ENCODE measurements around the gene ECHS1. TPM values are rescaled to one million over a fixed set of nuclear protein-coding genes. Genes with fewer than 3 reads are reported as not detected.

ECHS1 gene
- total and polyA plus RNA-seq, 10 of the 15 experiments (the other 5 are each of a cell fraction or from before 2014, with no cell fraction given): 32.7 to 164 (median 62.4) TPM

- no peak for TF ChIP-seq TCF3 (IDR thresholded peaks at IDR 0.05; ENCODE audit: borderline replicate concordance, insufficient read depth, low read depth, low read length)
- TF ChIP-seq CHD2 (IDR thresholded peaks at IDR 0.05; ENCODE audit: borderline replicate concordance, low read depth, low read length): peak; percentile 64; the same call in 1 of the 2 replicates
- TF ChIP-seq KLF5 (IDR thresholded peaks at IDR 0.05; ENCODE audit: partially characterized antibody): no peak
- TF ChIP-seq RFX5 (IDR thresholded peaks at IDR 0.05; ENCODE audit: low read depth, low read length): no peak
- peak; percentile 47; the same call in 1 of the 2 replicates for TF ChIP-seq SMAD5 (IDR thresholded peaks at IDR 0.05; ENCODE audit: low read depth)
- TF ChIP-seq, protein P1, sequence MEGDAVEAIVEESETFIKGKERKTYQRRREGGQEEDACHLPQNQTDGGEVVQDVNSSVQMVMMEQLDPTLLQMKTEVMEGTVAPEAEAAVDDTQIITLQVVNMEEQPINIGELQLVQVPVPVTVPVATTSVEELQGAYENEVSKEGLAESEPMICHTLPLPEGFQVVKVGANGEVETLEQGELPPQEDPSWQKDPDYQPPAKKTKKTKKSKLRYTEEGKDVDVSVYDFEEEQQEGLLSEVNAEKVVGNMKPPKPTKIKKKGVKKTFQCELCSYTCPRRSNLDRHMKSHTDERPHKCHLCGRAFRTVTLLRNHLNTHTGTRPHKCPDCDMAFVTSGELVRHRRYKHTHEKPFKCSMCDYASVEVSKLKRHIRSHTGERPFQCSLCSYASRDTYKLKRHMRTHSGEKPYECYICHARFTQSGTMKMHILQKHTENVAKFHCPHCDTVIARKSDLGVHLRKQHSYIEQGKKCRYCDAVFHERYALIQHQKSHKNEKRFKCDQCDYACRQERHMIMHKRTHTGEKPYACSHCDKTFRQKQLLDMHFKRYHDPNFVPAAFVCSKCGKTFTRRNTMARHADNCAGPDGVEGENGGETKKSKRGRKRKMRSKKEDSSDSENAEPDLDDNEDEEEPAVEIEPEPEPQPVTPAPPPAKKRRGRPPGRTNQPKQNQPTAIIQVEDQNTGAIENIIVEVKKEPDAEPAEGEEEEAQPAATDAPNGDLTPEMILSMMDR (IDR thresholded peaks at IDR 0.05 in 2 of 3, conservative IDR thresholded peaks at IDR 0.05 in 1 of 3; ENCODE audit: control insufficient read depth in 2 of 3, extremely low read depth in 1 of 3, insufficient read depth in 1 of 3, low read depth in 3 of 3, low read length in 3 of 3): no peak
- peak; percentile 87 for TF ChIP-seq TBL1XR1 (IDR thresholded peaks at IDR 0.05; ENCODE audit: low read depth, low read length)
- TF ChIP-seq, protein P2, sequence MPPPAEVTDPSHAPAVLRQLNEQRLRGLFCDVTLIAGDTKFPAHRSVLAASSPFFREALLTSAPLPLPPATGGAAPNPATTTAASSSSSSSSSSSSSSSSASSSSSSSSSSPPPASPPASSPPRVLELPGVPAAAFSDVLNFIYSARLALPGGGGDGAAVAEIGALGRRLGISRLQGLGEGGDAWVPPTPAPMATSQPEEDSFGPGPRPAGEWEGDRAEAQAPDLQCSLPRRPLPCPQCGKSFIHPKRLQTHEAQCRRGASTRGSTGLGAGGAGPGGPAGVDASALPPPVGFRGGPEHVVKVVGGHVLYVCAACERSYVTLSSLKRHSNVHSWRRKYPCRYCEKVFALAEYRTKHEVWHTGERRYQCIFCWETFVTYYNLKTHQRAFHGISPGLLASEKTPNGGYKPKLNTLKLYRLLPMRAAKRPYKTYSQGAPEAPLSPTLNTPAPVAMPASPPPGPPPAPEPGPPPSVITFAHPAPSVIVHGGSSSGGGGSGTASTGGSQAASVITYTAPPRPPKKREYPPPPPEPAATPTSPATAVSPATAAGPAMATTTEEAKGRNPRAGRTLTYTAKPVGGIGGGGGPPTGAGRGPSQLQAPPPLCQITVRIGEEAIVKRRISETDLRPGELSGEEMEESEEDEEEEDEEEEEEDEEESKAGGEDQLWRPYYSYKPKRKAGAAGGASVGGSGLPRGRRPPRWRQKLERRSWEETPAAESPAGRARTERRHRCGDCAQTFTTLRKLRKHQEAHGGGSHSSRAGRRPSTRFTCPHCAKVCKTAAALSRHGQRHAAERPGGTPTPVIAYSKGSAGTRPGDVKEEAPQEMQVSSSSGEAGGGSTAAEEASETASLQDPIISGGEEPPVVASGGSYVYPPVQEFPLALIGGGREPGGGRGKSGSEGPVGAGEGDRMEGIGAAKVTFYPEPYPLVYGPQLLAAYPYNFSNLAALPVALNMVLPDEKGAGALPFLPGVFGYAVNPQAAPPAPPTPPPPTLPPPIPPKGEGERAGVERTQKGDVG (CRISPR knock-in tag; IDR thresholded peaks at IDR 0.05): no peak
- TF ChIP-seq MXI1 (IDR thresholded peaks at IDR 0.05; ENCODE audit: low read depth, low read length): no peak
- TF ChIP-seq ZNF274 (IDR thresholded peaks at IDR 0.05; ENCODE audit: insufficient read depth, insufficient read length): no peak
- TF ChIP-seq CBX3 (IDR thresholded peaks at IDR 0.05; ENCODE audit: borderline replicate concordance, low read depth): no peak
- TF ChIP-seq BCLAF1 (IDR thresholded peaks at IDR 0.05): no peak
- TF ChIP-seq REST (IDR thresholded peaks at IDR 0.05; ENCODE audit: low read depth, low read length): no peak; the same call in 1 of the 2 replicates
- TF ChIP-seq SMC3 (IDR thresholded peaks at IDR 0.05; ENCODE audit: borderline replicate concordance, low read length): no peak
- TF ChIP-seq JUNB (IDR thresholded peaks at IDR 0.05): peak; percentile 86
These were observed 16.0 kb upstream of the ECHS1 start (continued) for GRCh38 chr10:133388973-133389818.

Measured in GM12878 (cell line).